Glomerular visceral epithelial cell (primary cell): ENCODE data around the gene GINS1.
"Not testable (repeated sequence)": the region's sequence is repeated elsewhere in the genome, so short reads cannot be mapped to it uniquely, and the experiment has no call there.

Experiments
- DNase-seq: peaks from one replicate; pipeline ENCODE4 v3.0.0-alpha.2; 2016; ENCODE audit errors: extremely low spot score

Gene GINS1

DNA sequence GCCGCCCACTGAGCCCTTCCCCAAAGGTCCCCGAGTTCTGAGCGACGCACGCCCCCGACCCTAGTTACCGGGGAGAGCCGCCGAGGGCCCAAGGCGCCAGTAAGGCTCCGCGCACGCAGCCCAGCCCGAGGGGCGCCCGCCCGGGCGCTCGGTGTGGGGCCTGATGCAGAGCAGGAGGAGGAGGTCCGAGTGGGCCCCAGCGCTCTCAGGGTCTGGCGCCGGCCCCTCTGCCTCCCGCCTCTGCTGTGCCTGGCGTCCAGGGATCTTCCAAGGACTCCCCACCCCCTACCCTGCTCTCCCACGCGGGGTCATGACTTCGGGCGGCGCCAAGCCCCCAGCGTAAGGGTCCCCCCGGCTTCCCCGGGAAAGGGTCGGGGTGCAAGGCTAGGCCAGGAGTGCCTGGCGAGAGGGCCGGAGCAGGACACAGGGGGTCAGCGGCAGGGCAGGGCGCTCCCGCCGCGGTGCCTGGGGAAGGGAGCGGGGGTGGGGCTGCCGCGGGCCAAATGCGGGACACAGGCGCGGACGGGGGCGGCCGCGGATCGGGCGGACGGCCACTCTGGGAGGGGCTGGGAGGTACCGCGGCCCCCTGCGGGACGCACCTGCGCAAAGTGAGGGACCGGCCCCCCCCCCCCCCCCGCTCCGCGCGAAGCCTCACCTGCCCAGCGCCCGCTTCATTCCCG is 17.5 kb upstream of the GINS1 start:
- peak; percentile 40 for DNase-seq

DNA sequence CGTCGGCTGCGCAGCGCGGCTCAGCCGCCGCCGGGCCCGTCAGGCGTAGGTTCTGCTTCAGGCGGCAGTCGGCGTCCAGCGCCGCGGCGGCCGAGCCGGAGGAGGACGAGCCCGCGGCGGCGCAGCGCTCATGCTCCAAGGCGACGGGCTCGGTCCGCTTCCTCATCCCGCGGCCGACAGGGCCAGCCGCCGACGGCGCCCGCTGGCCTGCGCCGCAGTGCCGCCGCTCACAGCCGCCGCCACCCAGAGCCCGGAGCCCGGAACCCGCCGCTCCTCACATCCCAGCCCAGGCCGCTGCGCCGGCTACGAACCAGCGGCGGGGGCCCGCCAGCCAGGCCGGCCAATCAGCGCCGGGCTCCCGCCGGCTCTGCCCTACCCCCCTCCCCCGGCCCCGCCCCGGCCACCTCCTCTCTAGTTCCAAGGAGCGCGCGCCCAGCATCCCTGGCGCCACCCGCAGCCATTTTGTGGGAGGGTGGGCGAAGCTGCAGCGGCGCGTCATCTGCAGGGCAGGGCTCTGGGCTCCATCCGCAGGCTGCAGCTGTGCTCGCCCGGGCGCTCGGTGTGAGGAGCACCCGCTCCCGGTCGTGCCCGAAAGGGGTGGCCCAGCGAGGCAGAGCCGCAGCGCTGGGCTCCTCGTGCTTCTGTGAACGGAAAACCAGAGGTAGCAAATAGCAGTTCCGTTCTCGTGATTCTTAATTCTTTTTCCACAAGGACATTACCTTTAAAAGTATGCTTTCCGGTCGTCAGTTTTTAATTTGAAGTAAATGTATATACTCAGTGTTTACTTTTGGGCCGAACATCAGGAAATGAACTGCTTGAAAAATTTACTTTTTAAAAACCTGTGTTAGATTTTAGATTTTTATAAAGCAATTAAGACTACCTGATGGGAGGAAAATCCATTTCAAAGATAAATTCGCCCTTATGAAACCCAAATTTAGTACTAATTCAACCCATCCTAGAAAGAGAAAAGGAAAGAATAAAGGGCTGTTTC is 16.6 kb upstream of the GINS1 start, which contains the start of gene ABHD12:
Gene ABHD12, minus strand, starts transcription at position 298 of the 991 bp plus-strand sequence. Its CDS starts 132 bp downstream, at position 166.
- peak; percentile 99 for DNase-seq

DNA sequence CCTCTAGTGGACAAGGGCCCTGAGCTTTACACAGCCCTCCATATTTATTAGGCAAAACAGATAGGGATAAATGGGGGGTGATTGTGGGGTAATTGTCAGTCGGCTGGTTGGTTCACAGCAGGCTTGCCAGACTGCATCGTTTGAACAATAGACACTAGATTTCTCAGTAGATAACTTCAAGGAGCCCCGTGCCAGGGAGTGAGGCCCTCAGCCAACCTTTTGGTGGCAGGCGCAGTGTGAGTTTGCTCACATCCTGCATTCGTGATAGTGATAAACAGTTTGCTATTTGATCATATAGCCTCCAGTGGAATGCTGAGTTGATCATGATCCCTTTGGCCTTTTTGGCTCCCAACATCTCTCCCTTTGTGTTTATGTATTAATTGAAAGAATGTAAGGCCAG is 13.2 kb upstream of the GINS1 start:
- no peak for DNase-seq

DNA sequence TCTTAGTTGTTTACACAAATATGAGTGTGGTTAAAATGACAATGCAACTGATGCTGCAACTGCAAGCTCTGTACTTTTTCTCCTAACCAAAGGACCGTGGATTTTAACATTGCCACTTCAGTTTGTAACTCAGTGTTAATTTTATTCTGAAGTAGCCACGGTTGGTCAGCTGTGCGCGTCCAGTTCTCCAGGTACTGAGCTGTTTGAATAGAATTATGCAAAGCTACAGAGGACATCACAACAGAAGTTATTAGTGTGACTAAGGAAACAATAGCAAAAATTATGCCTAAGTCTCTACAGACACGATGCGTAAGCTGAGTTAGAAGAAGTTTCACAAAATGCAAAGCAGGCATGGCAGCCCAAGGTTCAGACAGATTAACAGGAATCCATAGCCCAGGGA is 12.5 kb upstream of the GINS1 start:
- no peak for DNase-seq

DNA sequence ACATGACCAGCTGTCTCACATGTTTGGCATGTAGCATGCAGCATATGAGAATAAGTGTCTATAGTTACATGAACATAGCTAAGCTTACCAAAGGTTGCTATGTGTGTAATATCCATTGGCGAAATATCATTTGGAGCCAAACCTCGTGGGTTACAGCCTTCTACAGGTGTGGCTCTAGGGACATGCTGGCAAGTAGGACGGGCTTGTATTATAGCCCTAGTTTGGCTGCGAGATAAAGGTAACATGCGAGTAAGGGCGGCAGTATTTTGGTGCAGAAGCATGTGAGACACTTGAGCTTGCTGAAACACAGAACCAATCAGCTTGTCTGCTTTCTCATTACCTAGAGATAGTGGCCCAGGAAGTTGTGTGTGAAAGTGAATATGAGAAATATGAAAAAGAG is 10.4 kb upstream of the GINS1 start:
- DNase-seq: no peak

DNA sequence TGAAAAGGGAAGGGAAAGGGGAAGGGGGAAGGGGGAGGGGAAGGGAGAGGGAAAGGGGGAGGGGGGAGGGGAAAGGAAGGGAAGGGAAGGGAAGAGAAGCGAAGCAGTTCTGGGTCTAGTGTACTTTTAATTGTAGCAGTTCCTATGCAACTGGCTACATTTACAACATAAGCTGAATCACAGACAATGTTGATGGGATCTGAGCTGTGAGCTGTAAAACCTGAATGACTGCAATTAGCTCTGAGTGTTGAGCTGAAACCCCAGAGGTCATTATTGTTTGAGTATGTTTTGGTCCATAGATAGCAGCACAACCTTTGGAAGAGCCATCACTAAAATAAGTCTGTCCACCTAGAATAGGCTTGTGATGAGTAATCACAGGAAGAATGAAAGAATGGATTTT is 9.7 kb upstream of the GINS1 start:
- DNase-seq: no peak

DNA sequence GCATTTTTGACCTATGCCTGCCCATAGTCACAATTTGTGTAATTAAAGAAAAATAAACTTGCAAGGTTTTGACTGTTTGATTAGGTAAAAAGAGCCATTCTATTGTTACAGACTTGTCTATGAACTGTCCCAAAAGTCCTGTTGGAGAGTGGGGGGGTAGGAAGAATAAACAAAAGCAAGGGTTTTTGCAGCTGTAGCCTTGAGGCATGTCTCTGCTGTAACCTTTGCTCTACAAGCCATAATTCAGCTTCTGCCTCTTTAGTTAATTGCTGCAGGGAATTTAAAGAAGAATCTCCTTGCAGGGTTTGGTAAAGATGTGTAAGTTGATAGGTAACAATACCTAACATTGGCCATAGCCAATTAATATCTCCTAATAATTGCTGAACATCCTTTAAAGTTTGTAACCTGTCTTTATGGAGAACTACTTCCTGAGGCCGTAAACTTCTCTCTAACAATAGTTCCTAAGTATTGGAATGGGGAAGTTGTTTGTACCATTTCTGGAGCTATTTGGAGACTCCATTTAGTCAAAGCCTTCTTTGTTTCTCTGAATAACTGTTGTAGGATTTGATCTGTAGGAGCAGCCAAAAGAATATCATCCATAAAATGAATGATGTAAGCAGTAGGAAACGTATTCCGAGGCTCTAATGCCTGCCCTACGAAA is 9.0 kb upstream of the GINS1 start:
- no peak for DNase-seq

DNA sequence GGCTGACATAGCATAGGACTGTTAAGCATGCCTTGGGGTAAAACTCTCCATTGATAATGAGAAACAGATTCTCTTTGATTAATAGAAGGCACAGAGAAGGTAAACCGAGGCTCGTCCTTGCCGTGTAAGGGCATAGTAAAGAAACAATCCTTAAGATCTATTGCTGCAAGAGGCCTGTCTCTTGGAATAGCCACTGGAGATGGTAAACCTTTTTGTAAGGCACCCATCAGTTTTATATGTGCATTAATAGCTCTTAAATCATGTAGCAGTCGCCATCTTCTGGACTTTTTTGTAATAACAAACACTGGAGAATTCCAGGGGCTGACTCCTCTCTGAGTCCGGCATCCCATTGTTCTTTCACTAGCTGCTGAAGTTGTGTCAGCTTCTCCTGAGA is 8.4 kb upstream of the GINS1 start:
- DNase-seq: peak; percentile 82

DNA sequence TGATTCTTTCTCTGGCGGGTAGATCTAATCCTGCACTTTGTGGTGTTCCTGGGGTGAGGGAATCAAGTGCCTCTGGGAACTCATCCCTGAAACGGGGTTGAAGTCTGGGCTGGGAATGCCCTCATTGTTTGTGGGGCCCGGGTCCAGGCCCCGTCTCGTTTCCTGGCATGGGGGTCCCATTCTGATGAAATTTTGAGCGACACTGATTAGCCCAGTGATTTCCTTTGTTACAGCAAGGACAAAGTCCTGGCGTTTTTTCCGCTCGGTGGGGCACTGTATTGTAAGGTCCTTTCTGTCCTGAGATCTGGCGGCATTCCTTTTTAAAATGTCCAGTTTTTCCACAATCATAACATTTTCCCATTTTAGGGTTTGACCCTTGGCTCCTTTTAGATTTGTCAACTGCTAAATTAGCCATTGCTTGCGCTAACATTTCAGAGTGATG is 7.2 kb upstream of the GINS1 start:
- DNase-seq: not testable (repeated sequence)

DNA sequence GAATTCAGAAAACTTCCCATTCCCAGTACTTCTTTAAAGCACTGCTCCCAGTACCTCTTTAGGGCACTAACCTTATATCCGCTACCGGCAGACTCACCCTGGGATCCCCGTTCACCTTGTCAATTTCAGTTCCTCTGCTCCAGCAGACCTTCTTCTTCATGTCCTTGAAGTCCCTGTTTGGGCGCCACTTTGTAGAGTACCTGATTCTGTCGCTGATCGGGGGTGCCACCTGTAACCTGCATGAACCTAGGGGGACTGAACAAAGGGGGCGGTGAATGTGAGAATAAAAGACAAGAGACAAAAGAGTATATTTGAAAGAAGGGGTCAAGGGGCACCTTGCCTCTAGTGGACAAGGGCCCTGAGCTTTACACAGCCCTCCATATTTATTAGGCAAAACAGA is 4.9 kb upstream of the GINS1 start:
- DNase-seq: no peak

DNA sequence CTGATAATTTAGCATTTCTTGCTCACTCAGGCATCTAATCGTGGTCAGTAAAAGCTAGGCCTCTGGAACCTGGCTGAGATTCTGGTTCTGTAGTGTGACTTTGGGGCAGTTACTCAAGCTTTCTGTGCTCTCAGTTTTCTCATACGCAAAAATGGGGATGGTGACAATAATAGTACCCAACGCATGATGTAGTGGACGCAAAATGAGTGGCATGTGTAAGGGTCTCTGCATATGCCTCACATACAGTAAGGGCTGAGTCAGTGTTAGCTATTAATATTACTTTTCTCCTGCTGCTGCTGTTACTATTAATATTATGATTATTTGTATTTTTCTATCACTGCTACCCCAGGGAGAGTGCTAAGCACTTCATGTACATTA is 686 bp downstream of the GINS1 start:
- peak; percentile 13 for DNase-seq

DNA sequence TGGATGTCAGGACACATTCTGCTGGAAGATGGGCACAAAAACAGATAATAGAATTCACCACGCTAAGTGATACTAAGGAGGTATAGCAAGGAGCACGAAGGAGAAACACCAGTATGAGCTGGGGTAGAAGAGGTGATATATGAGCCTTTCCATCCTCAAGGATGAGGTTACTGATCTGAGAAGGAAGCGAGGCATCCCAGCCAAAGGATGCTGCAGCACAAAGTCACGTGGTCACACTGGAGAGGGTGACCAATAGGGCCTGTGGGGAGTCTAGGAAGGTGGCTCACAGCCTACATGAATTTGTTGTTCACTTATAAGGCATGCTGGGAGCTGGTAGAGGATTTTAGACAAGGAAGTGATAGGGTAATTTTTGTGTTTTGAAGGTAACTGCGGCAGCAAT is 1.4 kb downstream of the GINS1 start:
- peak; percentile 26 for DNase-seq

DNA sequence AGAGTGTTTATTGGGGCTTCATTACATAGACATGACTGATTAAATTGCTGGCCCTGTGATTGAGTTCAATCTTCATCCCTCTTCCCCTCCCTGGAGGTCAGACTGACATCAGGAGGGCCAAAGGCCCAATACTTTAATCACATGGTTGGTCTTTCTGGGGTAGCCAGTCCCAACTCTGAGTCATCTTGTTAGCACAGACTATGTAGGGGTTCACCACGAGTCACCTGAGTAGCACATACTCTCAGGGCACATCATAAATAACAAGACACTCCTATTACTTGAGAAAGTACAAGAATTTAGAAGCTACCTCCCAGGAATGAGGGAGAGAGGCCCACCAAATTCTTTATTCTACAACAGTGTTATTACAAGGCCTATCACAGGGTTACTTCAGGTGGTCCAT is 11.3 kb downstream of the GINS1 start:
- peak; percentile 25 for DNase-seq

DNA sequence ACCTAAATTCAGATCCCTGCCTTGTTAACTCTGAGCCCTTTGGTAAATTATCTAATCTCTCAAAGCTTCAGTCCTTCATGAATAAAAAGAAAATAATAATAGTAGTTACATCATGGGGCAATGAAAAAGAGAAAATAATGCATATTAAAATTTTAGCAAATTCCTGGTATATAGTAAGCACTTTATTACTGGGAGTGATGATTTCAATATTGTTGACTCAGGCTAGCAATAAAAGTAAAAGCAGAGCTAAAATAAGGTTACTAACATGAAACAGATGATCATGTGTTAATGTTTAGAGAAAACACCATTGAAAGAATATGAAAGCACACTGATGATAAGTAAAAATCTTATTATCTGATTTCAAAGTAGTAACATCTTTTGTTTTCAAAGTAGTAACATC is 13.6 kb downstream of the GINS1 start:
- DNase-seq: no peak

DNA sequence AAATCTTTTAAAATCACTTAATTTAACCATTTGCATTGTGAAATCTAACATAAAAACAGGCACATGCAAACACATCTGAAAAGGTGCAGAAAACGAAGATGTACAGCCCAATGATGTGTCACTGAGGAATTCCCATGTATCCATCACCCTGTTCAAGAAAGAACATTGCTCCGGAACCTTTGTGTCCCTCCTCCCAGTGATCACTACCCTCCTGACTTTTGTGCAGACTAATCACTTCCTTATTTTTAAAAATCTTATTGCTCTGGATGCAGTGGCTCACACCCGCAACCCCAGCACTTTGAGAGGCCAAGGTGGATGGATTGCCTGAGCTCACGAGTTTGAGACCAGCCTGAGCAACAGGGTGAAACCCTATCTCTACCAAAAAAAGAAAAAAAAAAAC is 14.6 kb downstream of the GINS1 start:
- DNase-seq: no peak

DNA sequence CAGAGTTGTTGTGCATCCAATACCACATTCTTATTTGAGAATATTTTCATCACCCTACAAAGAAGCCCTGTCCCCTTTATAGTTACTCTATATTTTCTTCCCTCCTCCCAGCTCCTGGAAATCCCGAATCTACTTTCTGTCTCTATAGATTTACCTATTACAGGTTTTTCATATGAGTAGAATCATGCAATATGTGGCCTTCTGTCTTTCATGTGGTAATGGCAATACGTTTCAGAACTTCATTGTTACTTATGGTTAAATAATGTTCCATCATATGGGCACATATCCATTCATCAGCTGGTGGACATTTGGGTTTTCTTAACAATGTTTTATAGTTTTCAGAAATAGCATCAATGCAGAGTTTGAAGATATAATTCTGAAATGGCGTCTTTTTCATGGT is 17.1 kb downstream of the GINS1 start:
- DNase-seq: no peak

DNA sequence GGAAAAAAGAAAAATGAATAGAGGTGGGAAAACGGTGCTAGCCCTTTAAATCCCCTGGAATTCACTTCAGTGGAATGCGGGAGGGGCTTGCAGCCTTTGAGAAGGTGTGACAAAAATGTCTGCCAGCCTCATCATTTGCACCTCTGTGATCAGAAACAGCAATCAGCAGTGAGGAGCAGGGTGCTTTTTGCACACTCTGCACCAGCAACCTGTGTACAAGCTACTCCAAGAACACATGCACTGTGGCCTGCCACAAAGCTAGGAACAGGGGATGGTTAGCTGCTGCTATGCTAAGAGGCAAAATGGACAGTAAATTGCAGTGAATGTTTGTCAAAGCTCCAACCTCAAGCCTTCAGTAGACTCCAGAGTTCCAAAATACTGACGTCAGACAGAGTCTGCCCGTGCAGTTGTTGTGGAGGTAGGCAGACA is 29.7 kb downstream of the GINS1 start:
- no peak for DNase-seq

DNA sequence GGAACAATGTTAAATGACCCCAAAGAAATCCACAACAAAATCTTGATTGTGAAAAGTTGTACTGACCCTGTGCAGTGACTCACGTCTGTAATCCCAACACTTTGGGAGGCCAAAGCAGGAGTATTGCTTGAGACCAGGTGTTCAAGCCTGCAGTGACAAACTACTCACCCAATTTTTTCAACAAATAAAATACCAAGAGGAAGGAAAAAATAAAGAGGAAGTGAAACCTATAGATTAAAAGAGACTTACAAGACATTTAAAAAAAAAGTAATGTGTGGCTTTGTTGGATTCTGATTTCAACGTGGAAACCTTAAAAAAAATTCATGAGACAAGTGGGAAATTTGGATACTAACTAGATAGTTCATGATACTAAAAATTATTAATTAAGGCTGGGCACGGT is 31.9 kb downstream of the GINS1 start:
- no peak for DNase-seq

DNA sequence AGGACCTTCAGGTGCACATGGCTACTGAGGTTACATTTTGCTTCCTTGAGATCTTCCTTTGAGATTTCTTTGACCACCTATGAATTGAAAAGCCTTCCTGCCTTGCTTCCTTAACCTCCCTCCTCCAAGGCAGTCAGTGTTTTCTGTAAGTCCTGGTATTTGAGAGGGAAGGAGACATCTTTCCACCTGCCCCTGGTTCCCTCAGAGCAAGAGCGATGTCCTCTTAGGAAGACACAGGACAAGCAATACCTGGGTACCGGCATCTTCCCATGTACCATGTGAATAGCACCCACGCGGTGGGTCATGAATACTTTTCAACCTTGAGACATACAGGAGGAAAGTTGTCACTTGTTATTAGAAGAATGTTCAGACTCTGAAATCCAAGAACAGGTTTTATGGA is 37.1 kb downstream of the GINS1 start:
- DNase-seq: no peak

DNA sequence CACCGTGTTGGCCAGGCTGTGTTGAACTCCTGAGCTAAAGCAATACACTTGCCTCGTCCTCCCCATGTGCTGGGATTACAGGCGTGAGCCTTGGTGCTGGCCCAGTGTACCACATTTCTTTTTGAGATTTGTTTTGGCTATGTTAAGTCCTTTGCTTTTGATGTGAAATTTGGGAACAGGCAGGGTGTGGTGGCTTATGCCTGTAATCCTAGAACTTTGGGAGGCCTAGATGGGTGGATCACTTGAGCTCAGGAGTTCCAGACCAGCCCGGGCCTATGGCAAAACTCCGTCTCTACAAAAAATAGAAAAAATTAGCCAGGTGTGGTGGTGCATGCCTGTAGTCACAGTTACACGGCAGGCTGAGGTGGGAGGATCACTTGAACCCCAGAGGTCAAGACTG is 40.2 kb downstream of the GINS1 start:
- DNase-seq: no peak

DNA sequence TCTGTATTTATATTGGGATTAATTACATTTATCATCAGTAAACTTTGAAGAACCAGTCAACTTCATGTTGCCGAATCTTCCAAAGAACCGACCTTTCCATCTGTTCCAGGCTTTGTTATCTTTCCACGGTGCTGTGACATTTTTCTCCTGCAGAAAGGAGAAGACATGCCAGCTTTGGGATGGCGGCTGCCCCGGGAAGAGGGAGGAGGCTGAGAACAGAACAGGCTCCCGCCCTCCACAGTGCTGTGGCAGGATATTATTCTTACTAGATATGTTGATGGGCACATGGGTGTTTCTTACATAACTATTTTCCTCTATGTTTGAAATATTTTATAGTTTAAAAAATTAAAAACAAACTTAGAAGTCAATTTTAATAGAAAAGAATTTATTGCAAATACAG is 44.9 kb downstream of the GINS1 start:
- DNase-seq: no peak

DNA sequence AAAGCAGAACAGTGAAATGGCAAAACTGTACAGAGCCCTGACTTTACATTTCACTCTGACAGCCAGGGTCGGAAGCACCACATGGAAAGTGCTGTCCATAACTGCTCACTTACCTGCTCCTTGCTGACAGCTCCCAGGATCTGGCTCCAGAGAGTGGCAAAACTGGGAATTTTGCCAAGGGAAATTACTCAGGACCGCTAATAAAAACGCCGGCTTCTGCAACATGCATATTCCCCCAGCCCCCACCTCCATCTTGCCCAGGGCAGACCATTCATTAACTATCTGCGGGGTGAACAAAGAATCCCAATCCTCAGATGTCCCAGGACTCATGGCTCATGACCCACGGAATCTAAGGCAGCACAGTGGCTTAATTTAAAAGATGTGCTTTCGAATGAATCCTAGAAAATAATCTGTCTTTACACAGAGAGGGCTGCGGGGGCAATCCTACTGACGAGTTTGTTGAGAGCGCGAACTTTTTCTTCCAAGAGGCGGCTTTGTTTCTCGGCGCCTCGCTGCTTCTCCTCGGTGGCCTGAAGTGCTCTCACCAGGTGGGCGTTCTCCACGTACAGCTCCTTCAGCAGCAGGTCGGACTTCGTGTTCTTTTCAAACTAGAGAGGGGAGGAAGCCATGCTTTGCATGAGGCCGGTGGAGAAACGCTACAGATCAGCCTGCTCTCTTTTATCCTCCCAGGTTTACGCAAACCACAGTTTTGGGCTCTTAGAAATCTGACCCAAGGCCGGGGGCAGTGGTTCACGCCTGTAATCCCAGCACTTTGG is 45.8 kb downstream of the GINS1 start:
- peak; percentile 86 for DNase-seq
